ENCODE results near the gene CAPRIN1. TPM values are rescaled to one million over a fixed set of nuclear protein-coding genes. Genes with fewer than 3 reads are reported as not detected.

The CAPRIN1 gene
- total RNA-seq, 1 donor: 225 TPM

DNA sequence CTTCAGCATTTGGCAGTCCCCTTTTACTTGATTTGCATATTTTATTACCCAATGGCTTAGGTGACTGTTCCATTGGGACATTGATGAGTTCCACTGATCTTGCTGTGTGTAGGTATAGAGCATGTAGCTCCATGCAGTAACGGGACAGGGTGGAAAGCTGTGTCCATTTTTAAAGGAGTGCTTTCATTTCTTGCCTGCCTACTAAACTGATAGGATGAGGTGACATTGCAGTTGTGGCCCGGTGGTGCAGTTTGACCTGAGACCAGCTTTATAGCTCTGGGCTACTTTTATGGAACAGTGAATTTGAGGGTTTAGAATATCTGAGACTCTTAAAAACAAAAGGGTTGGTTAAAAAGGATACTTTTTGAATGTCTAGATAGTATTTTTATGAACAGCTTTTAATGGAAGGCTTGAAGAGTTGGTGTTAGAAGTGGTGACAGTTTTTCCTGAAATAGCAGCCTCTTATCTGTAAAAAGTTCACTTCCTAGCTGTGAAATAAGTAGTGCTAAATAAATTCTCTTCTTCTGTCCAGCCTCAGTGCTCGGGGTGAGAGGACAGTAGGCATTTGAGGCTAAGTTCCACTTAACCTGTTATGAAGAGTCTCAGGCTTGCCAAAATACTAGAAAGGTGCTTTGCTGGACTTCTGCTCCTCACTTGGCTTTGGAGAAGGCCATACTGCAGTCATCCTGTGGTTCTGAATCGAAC, 80.9 kb downstream of the CAPRIN1 start:
- TF ChIP-seq, protein P1, sequence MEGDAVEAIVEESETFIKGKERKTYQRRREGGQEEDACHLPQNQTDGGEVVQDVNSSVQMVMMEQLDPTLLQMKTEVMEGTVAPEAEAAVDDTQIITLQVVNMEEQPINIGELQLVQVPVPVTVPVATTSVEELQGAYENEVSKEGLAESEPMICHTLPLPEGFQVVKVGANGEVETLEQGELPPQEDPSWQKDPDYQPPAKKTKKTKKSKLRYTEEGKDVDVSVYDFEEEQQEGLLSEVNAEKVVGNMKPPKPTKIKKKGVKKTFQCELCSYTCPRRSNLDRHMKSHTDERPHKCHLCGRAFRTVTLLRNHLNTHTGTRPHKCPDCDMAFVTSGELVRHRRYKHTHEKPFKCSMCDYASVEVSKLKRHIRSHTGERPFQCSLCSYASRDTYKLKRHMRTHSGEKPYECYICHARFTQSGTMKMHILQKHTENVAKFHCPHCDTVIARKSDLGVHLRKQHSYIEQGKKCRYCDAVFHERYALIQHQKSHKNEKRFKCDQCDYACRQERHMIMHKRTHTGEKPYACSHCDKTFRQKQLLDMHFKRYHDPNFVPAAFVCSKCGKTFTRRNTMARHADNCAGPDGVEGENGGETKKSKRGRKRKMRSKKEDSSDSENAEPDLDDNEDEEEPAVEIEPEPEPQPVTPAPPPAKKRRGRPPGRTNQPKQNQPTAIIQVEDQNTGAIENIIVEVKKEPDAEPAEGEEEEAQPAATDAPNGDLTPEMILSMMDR (IDR thresholded peaks at IDR 0.05; ENCODE audit: extremely low read depth, low read depth, low read length): no peak
- H3K79me2 ChIP-seq (ENCODE audit: insufficient read depth, low read length): no peaks in the 10 kb centered on the region
- H3K27ac ChIP-seq (ENCODE audit: low read depth, low read length): no peak overlapping the region
- no peak overlapping the region for H3K4me2 ChIP-seq (ENCODE audit: insufficient read depth, low read length)
- H3K27me3 ChIP-seq (ENCODE audit: insufficient read depth, low read length): no peaks in the 10 kb centered on the region
- H4K20me1 ChIP-seq (ENCODE audit: insufficient read depth, low read length): no peaks in the 10 kb centered on the region
- no peak overlapping the region for H3K4me3 ChIP-seq (ENCODE audit: insufficient read depth, low read length)
- H3K9me3 ChIP-seq (ENCODE audit: low read depth, low read length): no peaks in the 10 kb centered on the region
- H3K36me3 ChIP-seq (ENCODE audit: insufficient read depth, low read length): peaks cover 79% of the 10 kb centered on the region
- no peaks in the 10 kb centered on the region for H3K4me1 ChIP-seq (ENCODE audit: insufficient read depth, low read length)
- no peak for DNase-seq (ENCODE audit: insufficient read length, low spot score, missing footprints)
- no peak overlapping the region for H2AFZ ChIP-seq (ENCODE audit: low read length)

DNA sequence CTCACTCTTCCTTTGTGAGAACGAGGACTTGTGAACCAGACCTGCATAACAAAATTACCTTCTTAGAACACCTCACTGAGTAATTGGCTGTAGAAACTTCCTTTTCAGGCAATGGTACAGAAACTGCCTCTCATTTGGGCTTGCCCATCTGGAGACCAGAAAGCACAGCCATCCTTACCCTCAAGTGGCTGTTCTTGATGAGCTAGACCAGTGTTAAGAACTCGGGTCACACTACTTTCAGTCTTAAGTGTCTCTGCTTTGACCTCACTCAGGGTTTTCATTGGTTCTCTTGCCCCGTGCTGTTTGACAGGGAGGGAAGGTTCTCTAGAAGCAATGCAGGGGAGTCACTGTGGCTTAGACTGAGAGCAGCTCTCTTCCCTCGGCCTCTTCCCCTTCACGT, 83.2 kb downstream of the CAPRIN1 start:
- Histone ChIP-seq H3K36me3 (ENCODE audit: insufficient read depth, low read length) (peaks cover 81% of the 10 kb centered on the region), H2AFZ (ENCODE audit: low read length) (no peak overlapping the region), H3K4me1 (ENCODE audit: insufficient read depth, low read length) (no peaks in the 10 kb centered on the region), H4K20me1 (ENCODE audit: insufficient read depth, low read length) (peaks cover 3% of the 10 kb centered on the region), H3K27me3 (ENCODE audit: insufficient read depth, low read length) (no peaks in the 10 kb centered on the region), H3K4me2 (ENCODE audit: insufficient read depth, low read length) (no peak overlapping the region), H3K9me3 (ENCODE audit: low read depth, low read length) (no peaks in the 10 kb centered on the region), H3K79me2 (ENCODE audit: insufficient read depth, low read length) (no peaks in the 10 kb centered on the region), H3K4me3 (ENCODE audit: insufficient read depth, low read length) (no peak overlapping the region), H3K27ac (ENCODE audit: low read depth, low read length) (no peak overlapping the region)
- no peak for DNase-seq (ENCODE audit: insufficient read length, low spot score, missing footprints)
- TF ChIP-seq, protein P1 (IDR thresholded peaks at IDR 0.05; ENCODE audit: extremely low read depth, low read depth, low read length): no peak

DNA sequence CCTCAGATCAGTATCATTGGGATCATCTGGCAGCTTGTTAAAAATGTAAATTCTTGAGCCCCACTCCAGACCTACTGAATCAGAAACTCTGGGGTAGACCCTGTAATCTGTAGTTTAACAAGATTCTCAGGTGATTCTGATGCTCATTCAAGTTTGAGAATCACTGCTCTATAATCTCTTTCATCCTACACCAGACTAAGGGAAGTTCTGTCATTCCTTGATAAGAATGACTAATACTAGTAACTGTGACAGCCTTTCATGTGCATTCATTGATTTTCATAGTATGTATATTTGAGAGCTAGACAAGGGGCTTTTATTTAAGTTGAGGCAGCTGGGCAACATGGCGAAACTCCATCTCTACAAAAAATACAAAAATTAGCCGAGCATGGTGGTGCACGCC, 83.9 kb downstream of the CAPRIN1 start:
- H3K4me1 ChIP-seq (ENCODE audit: insufficient read depth, low read length): no peaks in the 10 kb centered on the region
- no peak overlapping the region for H2AFZ ChIP-seq (ENCODE audit: low read length)
- no peaks in the 10 kb centered on the region for H3K79me2 ChIP-seq (ENCODE audit: insufficient read depth, low read length)
- TF ChIP-seq, protein P1 (IDR thresholded peaks at IDR 0.05; ENCODE audit: extremely low read depth, low read depth, low read length): no peak
- H3K27me3 ChIP-seq (ENCODE audit: insufficient read depth, low read length): no peaks in the 10 kb centered on the region
- H4K20me1 ChIP-seq (ENCODE audit: insufficient read depth, low read length): peaks cover 3% of the 10 kb centered on the region
- H3K4me2 ChIP-seq (ENCODE audit: insufficient read depth, low read length): no peak overlapping the region
- DNase-seq (ENCODE audit: insufficient read length, low spot score, missing footprints): no peak
- no peak overlapping the region for H3K4me3 ChIP-seq (ENCODE audit: insufficient read depth, low read length)
- no peaks in the 10 kb centered on the region for H3K9me3 ChIP-seq (ENCODE audit: low read depth, low read length)
- no peak overlapping the region for H3K27ac ChIP-seq (ENCODE audit: low read depth, low read length)
- peaks cover 82% of the 10 kb centered on the region for H3K36me3 ChIP-seq (ENCODE audit: insufficient read depth, low read length)

DNA sequence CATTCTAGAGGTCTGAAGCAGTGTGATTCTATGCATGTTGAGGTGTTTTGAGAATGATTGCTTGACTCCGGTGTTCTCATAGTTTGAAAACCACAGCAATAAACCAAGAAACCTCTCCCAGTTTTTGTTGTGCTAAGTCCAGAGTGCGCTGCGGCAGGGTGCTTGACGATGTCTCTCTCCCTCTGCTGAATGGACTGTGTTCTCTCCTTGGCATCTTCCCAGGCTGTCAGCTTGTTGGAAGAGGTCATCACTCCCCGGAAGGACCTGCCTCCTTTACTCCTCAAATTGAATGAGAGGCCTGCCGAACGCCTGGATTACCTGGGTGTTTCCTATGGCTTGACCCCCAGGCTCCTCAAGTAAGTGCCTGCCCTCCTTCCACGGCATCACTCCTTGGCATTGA, 84.9 kb downstream of the CAPRIN1 start:
- Histone ChIP-seq H3K36me3 (ENCODE audit: insufficient read depth, low read length) (peaks cover 85% of the 10 kb centered on the region), H3K27me3 (ENCODE audit: insufficient read depth, low read length) (no peaks in the 10 kb centered on the region), H3K79me2 (ENCODE audit: insufficient read depth, low read length) (no peaks in the 10 kb centered on the region), H3K4me3 (ENCODE audit: insufficient read depth, low read length) (no peak overlapping the region), H3K4me2 (ENCODE audit: insufficient read depth, low read length) (no peak overlapping the region), H3K9me3 (ENCODE audit: low read depth, low read length) (no peaks in the 10 kb centered on the region), H3K4me1 (ENCODE audit: insufficient read depth, low read length) (no peaks in the 10 kb centered on the region), H4K20me1 (ENCODE audit: insufficient read depth, low read length) (peaks cover 3% of the 10 kb centered on the region), H2AFZ (ENCODE audit: low read length) (no peak overlapping the region), H3K27ac (ENCODE audit: low read depth, low read length) (no peak overlapping the region)
- no peak for DNase-seq (ENCODE audit: insufficient read length, low spot score, missing footprints)
- TF ChIP-seq, protein P1 (IDR thresholded peaks at IDR 0.05; ENCODE audit: extremely low read depth, low read depth, low read length): no peak
